Measurements from ENCODE around the gene PARL. TPM values are rescaled to one million over a fixed set of nuclear protein-coding genes. Genes with fewer than 3 reads are reported as not detected.
"Not testable (repeated sequence)": the region's sequence is repeated elsewhere in the genome, so short reads cannot be mapped to it uniquely, and the experiment has no call there.

Gene PARL
- total RNA-seq, 1 experiment from 2014 or later, result 91.3 TPM

GRCh38 chr3:183879243-183879642 is 5.4 kb downstream of the PARL start:
- no peaks in the 10 kb centered on the region for H3K9me3 ChIP-seq
- intact Hi-C loops (cut with micrococcal nuclease; ENCODE audit: unreplicated experiment), result no loop called here
- CTCF ChIA-PET, result no interaction called here
- H3K4me1 Mint-ChIP-seq (ENCODE audit: low read depth, unreplicated experiment), result peaks cover 10% of the 10 kb centered on the region
- no peaks in the 10 kb centered on the region for H3K27me3 ChIP-seq (replicated peaks; ENCODE audit: control insufficient read depth, insufficient read depth, low read length)
- DNase-seq, result no peak
- no peak for TF ChIP-seq CTCF (IDR thresholded peaks at IDR 0.05; ENCODE audit: insufficient read depth in 1 of 2, low read depth in 1 of 2, low read length in 1 of 2, severe bottlenecking in 1 of 2, unreplicated experiment in 1 of 2)
- no peak overlapping the region for H3K27ac Mint-ChIP-seq (ENCODE audit: unreplicated experiment)
- no peak overlapping the region for H3K4me3 ChIP-seq (ENCODE audit: low read depth, low read length)
- peaks cover 15% of the 10 kb centered on the region for H3K36me3 Mint-ChIP-seq (ENCODE audit: insufficient read depth, unreplicated experiment)
- H3K9me3 Mint-ChIP-seq (ENCODE audit: unreplicated experiment), result no peaks in the 10 kb centered on the region
- no peaks in the 10 kb centered on the region; the same call in 1 of the 2 replicates for H3K36me3 ChIP-seq (ENCODE audit: control insufficient read depth, insufficient read depth, low read length)
- H3K4me1 ChIP-seq, result peaks cover 8% of the 10 kb centered on the region
- POLR2A ChIA-PET, result no interaction called here
- no peaks in the 10 kb centered on the region for H3K27me3 Mint-ChIP-seq (ENCODE audit: insufficient read depth, unreplicated experiment)
- H3K4me3 Mint-ChIP-seq (ENCODE audit: unreplicated experiment), result no peak overlapping the region
- no TSS peak for BruUV-seq (replicated peaks)

DNA sequence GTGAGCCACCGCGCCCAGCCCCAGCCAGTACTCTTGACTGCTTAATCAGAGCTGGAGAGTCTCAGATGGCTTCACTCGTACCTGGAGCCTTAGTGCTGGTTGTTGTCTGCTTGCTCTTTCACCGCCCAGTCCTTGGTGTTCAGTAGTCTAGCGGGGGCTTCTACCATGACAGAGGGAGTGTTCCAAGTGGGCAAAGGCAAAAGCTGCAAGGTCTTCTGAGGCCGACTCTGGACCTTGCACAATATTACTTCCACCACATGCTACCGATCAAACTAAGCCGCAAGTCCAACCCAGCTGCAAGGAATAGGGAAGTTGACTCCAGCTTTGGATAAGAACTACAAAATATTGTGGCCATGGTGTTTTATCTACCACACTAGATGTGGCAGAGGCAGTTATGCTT is 6.6 kb downstream of the PARL start:
- BruUV-seq (replicated peaks), result no TSS peak
- Mint-ChIP-seq H3K4me3 (ENCODE audit: unreplicated experiment) (no peak overlapping the region), H3K4me1 (ENCODE audit: low read depth, unreplicated experiment) (peaks cover 1% of the 10 kb centered on the region), H3K27ac (ENCODE audit: unreplicated experiment) (no peak overlapping the region), H3K27me3 (ENCODE audit: insufficient read depth, unreplicated experiment) (no peaks in the 10 kb centered on the region), H3K36me3 (ENCODE audit: insufficient read depth, unreplicated experiment) (peaks cover 15% of the 10 kb centered on the region), H3K9me3 (ENCODE audit: unreplicated experiment) (no peaks in the 10 kb centered on the region)
- no peaks in the 10 kb centered on the region; the same call in 1 of the 2 replicates for H3K36me3 ChIP-seq (ENCODE audit: control insufficient read depth, insufficient read depth, low read length)
- intact Hi-C loops (cut with micrococcal nuclease; ENCODE audit: unreplicated experiment), result no loop called here
- ChIA-PET POLR2A (no interaction called here), CTCF (no interaction called here)
- H3K27me3 ChIP-seq (replicated peaks; ENCODE audit: control insufficient read depth, insufficient read depth, low read length), result no peaks in the 10 kb centered on the region
- no peak overlapping the region for H3K4me3 ChIP-seq (ENCODE audit: low read depth, low read length)
- H3K4me1 ChIP-seq, result peaks cover 15% of the 10 kb centered on the region
- no peak for DNase-seq
- TF ChIP-seq CTCF (IDR thresholded peaks at IDR 0.05; ENCODE audit: insufficient read depth in 1 of 2, low read depth in 1 of 2, low read length in 1 of 2, severe bottlenecking in 1 of 2, unreplicated experiment in 1 of 2), result no peak
- no peaks in the 10 kb centered on the region for H3K9me3 ChIP-seq

DNA sequence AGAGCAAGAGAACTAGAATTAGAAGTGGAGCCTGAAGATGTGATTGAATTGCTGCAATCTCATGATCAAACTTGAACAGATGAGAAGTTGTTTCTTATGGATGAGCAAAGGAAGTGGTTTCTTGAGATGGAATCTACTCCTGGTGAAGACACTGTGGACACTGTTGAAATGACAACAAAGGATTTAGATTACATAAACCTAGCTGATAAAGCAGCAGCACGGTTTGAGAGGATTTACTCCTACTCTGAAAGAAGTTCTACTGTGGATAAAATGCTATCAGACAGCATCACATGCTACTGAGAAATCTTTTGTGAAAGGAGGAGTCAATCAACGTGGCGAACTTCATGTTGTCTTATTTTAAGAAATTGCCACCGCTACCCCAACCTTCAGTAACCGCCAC is 7.5 kb downstream of the PARL start:
- H3K9me3 Mint-ChIP-seq (ENCODE audit: unreplicated experiment); H3K4me3 ChIP-seq (ENCODE audit: low read depth, low read length); POLR2A ChIA-PET; DNase-seq; H3K4me3 Mint-ChIP-seq (ENCODE audit: unreplicated experiment); H3K27me3 Mint-ChIP-seq (ENCODE audit: insufficient read depth, unreplicated experiment); H3K27me3 ChIP-seq (replicated peaks; ENCODE audit: control insufficient read depth, insufficient read depth, low read length); H3K4me1 Mint-ChIP-seq (ENCODE audit: low read depth, unreplicated experiment); H3K36me3 ChIP-seq (ENCODE audit: control insufficient read depth, insufficient read depth, low read length); intact Hi-C loops (cut with micrococcal nuclease; ENCODE audit: unreplicated experiment); H3K9me3 ChIP-seq; H3K27ac Mint-ChIP-seq (ENCODE audit: unreplicated experiment); BruUV-seq (replicated peaks); CTCF ChIA-PET: not testable (repeated sequence)
- peaks cover 15% of the 10 kb centered on the region for H3K4me1 ChIP-seq
- peaks cover 15% of the 10 kb centered on the region for H3K36me3 Mint-ChIP-seq (ENCODE audit: insufficient read depth, unreplicated experiment)

DNA sequence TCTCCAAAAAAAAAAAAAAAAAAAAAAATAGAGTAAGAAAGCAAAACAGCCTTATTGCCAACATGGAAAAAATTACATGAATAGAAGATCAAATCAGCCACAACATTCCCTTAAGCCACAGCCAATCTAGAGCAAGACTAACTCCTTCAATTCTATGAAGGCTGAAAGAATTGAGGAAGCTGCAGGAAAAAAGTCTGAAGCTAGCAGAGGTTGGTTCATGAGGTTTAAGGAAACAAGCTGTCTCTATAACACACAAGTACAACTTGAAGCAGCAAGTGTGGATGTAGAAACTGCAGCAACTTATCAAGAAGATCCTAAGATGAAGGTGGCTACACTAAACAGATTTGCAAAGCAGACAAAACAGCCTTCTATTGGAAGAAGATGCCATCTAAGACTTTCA is 9.3 kb downstream of the PARL start:
- no peak for TF ChIP-seq CTCF (IDR thresholded peaks at IDR 0.05; ENCODE audit: insufficient read depth in 1 of 2, low read depth in 1 of 2, low read length in 1 of 2, severe bottlenecking in 1 of 2, unreplicated experiment in 1 of 2)
- Histone ChIP-seq H3K36me3 (ENCODE audit: control insufficient read depth, insufficient read depth, low read length) (no peaks in the 10 kb centered on the region; the same call in 1 of the 2 replicates), H3K27me3 (replicated peaks; ENCODE audit: control insufficient read depth, insufficient read depth, low read length) (no peaks in the 10 kb centered on the region), H3K4me1 (peaks cover 15% of the 10 kb centered on the region), H3K9me3 (no peaks in the 10 kb centered on the region), H3K4me3 (ENCODE audit: low read depth, low read length) (no peak overlapping the region)
- POLR2A ChIA-PET, result no interaction called here
- no TSS peak for BruUV-seq (replicated peaks)
- Mint-ChIP-seq H3K27me3 (ENCODE audit: insufficient read depth, unreplicated experiment) (no peaks in the 10 kb centered on the region), H3K9me3 (ENCODE audit: unreplicated experiment) (no peaks in the 10 kb centered on the region), H3K4me1 (ENCODE audit: low read depth, unreplicated experiment) (no peaks in the 10 kb centered on the region), H3K27ac (ENCODE audit: unreplicated experiment) (no peak overlapping the region), H3K4me3 (ENCODE audit: unreplicated experiment) (no peak overlapping the region), H3K36me3 (ENCODE audit: insufficient read depth, unreplicated experiment) (peaks cover 7% of the 10 kb centered on the region)
- intact Hi-C loops (cut with micrococcal nuclease; ENCODE audit: unreplicated experiment), result no loop called here
- CTCF ChIA-PET, result no interaction called here
- DNase-seq, result no peak
